WTC11 (cell line): ENCODE measurements around the gene CHTF18.

Experiments used
- CTCF ChIP-seq: fragments of 200-600 bp; IDR thresholded peaks from 2 replicates; pipeline ENCODE4 v1.8.0; 2022; ENCODE audit warnings: antibody characterized with exemption
- NFE2L1 ChIP-seq: sonication (generic); formaldehyde crosslinking; IDR thresholded peaks from 2 replicates; pipeline ENCODE4 v1.8.1; 2023; ENCODE audit warnings: missing genetic modification reagents
- ZNF138 ChIP-seq: sonication (generic); formaldehyde crosslinking; conservative IDR thresholded peaks from 2 replicates; pipeline ENCODE4 v1.8.1; 2022; ENCODE audit warnings: mild to moderate bottlenecking, moderate library complexity, missing genetic modification reagents

GRCh38 chr16:772959-773358 lies 15.5 kb upstream of the CHTF18 start:
- TF ChIP-seq NFE2L1, result no peak
- TF ChIP-seq CTCF, result no peak
- TF ChIP-seq ZNF138 (CRISPR knock-in tag), result no peak
